HG03457 (cell line): ENCODE measurements around the gene IKBKE.

Experiments
- ATAC-seq: cut with Tn5 transposase; IDR thresholded peaks from one replicate; pipeline ENCODE4 v1.9.1; 2021; ENCODE audit warnings: moderate number of reproducible peaks; ENCODE audit not compliant: unreplicated experiment

IKBKE gene

DNA sequence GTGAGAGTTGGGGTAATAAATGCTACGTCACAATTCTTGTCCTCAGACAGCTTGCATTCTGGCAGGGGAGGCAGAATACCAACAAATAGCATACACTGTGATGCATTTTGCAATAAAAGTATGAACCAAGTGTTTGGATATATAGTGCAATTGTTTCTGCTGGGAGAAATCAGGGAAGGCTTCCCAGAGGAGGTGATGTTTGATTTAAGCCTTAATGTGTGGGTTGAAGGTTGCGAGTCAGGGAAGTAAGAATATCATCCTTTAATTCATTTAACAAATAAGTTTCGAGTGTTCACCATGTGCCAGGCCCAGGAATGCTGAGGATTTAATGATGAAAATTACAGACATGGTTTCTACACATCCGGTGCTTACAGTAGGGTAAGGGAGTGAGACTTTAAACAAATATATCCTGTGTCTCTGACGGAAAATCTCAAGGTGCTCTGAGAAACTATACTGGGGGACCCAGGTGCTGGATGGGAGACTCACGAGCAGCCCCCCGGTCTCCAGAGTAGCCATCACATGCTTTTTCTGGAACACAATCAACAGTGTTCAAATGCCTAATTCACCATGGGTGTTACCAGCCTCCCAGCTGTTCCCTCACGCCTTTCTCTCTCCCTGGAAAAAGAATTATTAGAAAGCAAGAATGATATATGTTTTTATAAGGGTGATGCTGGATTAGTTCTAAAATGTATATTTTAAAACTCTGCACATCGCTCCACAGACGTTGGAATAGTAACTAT, 68.8 kb downstream of the IKBKE start:
- no peak for ATAC-seq

DNA sequence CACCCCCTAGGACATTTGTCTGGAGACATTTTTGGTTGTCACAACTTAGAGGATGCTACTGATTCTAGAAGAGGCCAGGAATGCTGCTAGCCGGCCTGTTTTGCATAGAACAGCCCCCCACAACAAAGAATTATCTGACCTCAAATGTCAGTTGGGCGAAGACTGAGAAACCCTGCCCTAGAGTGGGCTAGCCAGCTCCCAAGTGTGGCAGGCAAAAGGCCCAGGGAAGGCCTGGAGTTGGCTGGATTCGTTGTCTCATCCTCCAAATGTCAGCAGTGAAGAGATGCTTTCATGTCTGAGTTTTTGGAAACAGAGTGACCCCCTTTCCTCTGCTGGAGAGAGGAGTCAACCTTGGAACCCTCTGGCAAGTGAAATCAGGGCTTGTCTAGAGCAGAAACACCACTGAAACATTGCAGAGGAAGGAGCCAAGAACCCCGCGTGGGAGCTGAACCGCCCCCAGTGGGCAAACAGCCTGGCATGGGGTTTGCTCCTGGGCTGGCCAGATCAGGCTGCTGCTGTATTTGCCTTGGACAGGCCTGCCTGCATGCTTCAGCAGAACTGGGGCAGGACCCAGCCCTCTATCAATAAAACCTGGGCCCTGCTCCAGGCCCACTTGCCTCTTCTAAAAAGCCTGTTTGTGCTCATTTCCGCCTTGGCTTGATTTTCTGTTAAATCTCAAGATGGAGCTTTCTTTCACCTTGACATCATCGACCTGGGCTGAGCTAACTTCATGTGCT, 69.9 kb downstream of the IKBKE start:
- no peak for ATAC-seq

DNA sequence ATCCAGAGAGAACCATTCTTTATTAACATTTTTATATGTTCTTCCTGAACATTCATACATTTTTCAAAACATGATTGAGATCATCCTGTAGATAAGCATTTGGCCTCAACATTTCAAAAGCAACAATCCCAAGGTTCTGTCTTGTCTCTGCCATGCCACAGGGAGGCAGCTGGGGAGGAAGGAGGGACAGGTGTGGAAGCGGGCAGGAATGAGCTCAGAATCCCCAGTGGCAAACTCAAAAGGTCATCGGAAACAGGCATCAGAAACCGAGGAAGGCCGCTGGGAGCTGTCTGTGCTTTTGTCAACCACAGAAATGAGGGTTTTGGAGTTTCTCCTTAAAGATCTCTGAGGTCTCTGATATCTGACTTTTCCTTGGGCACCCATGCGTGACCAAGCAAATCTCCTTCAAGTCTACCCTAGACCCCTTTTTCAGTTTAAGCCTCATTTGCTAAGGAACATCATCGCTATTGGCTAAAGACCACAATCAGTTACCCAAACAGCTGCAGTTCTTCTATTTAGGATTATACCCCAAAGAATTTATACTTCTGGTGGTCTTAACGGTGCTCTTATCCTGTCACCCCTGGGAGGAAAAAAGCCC, 71.1 kb downstream of the IKBKE start:
- ATAC-seq = no peak

DNA sequence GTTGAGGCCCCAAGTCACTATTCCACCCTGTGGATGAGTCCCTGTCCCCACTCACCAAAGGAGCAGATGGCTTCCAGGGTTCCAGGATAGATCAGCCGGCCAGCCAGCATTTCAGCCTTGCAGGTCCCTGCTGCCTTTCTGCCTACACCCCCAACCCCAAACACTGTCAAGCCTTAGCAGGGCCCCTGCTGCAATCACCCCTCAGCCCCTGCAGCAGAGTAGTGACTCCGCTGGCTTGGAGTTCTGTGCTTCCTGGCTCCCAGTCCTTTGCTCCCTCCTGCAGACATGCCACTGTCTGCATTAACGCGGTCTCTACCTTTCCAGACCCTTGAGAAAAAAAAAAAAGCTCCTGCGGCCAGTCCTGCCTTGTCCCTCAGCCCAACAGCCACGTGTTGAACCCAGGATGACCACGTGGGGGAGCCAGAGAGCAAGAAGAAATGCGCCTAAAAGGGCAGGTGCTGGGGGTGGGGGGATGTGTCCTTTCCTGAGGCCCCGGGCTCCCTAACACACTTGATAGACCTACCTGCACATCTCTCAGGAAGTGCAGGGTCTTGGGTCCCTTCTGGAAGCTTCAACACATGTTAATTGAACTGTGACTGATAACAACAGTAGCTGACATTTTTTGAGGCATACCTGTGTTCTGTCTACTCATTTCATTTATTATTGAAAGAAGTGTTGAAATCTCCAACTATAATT, 74.4 kb downstream of the IKBKE start:
- ATAC-seq = no peak

DNA sequence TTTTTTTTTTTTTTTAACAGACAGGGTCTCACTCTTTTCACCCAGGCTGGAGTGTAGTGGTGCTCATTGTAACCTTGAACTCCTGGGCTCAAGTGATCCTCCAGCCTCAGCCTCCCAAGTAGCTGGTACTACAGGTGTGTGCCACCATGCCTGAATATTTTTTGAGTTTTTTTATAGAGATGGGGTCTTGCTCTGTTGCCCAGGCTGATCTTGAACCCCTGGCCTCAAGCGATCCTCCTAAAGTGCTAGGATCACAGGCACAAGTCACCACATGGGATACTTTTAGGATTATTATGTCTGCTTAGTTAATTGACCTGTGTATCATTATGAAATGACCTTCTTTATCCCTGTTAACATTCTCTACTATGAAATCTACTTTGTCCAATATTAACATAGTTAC, 75.1 kb downstream of the IKBKE start:
- no peak for ATAC-seq
